Activated T-helper 1 cell treated with anti-CD3 and anti-CD28 coated beads, Interleukin-2, amount 50 U/mL, for 16 hours (primary cell): ENCODE measurements around the gene BAIAP2.

Experiments used
- DNase-seq, 2 donors: peaks; one replicate each; pipeline ENCODE4 v3.0.0-alpha.2; 2020; ENCODE audit warnings: low read depth in 1 of 2, low spot score in 1 of 2

BAIAP2 gene, protein sequence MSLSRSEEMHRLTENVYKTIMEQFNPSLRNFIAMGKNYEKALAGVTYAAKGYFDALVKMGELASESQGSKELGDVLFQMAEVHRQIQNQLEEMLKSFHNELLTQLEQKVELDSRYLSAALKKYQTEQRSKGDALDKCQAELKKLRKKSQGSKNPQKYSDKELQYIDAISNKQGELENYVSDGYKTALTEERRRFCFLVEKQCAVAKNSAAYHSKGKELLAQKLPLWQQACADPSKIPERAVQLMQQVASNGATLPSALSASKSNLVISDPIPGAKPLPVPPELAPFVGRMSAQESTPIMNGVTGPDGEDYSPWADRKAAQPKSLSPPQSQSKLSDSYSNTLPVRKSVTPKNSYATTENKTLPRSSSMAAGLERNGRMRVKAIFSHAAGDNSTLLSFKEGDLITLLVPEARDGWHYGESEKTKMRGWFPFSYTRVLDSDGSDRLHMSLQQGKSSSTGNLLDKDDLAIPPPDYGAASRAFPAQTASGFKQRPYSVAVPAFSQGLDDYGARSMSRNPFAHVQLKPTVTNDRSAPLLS

DNA sequence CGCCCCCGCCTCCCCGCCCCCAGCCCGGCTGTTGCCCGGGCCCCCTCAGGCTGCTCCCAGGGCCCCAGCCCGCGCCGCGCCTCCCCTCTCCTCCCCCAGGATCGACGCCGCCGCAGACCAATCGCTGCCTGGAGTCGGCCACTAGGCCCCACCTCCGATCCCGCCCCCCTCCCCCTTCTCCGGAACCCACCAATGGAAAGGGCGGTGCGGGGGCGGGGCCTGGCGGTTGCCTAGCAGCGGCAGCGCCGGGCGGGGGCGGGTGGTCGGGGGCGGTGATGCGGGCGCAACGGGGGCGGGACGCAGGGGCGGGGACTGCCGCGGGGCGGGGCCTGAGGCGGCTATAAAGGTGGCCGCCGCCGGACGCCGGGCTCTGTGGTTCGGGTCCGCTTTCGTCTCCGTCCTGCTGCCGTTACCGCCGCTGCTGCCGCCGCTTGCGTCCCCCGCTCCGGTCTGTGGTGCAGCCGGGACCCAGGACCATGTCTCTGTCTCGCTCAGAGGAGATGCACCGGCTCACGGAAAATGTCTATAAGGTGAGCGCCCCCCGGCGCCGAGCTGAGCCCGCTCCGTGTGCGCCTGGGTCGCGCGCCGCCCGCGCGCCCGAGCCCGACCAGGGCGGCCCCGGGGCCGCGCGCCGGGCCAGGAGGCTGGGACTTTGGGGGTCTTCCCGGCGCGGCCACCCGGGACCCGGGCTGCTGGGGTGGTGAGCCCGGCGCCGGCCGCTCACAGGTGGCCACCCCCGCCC lies at the start of gene BAIAP2:
Gene BAIAP2 (plus strand): TSS at position 373 of the 742 bp plus-strand sequence. CDS start 104 bp downstream, at position 477.
- DNase-seq, result peak; percentile 98

DNA sequence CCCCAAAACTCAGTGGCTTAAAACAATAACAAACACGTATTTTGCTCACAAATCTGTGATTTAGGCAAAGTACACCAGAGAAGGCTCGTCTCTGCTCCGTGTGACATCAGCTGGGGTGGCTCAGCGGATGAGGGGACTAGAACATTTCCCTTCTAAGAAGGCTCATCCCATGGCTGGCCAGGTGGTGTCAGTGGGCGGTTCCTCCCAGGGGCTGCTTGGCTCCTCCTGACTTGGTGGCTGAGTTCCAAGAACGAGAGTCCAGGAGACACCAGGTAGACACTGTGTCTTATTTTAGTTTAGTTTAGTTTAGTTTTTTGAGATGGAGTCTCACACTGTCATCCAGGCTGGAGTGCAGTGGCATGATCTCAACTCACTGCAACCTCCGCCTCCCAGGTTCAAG lies 48.9 kb upstream of the BAIAP2 start:
- no peak for DNase-seq

DNA sequence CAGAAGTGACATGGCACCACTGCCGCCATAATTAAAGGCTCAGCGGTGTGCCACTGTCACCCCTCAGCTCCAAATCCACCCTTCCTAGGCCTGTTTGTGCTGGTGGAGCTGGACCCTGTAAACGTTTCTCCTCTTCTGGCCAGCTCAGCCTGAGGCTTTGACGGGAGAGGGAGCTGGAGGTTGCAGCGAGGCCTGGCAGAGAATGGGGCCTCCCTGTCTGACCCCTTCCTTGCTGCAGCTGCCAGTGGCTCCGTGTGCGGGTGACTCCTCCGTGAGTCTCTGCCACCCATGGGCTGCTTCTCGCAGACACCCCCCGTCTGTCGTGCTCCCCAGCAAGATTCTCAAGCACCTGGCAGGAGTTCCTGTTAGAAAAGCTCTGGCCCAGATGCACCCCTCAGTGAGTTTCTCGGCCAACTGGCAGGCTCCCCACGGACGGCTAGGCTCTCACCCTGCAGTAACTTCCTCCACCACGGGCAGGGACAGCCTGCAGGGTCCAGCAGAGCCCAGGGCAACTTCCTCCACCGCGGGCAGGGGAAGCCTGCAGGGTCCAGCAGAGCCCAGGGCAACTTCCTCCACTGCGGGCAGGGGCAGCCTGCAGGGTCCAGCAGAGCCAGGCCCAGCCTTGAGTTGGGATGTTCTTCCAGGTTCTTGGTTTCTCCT lies 48.0 kb upstream of the BAIAP2 start:
- no peak for DNase-seq

DNA sequence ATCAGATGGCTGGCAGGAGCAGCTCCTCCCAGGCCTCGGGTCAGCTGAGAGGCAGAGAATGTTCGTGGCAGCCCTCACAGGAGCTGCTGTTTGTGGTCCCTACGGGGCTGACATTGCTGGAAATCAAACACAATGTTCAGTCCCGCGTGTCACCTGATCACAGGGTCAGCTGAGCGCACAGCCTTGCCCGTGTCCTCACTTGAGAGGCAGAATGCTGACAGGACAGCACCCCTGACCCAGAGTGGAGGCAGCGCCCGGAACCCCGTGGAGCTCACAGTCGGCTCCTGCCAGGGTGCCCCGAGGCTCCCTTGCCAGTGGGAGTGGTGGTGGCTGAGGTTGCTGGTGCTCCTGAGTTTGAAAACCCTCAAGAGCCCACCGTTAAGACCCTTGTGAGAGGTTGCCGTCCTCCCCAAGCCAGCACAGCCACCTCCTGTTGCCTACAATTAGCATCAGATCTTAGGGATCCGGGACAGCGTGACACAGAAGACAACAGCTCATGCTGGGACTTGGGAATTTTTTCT lies 47.0 kb upstream of the BAIAP2 start:
- no peak for DNase-seq

DNA sequence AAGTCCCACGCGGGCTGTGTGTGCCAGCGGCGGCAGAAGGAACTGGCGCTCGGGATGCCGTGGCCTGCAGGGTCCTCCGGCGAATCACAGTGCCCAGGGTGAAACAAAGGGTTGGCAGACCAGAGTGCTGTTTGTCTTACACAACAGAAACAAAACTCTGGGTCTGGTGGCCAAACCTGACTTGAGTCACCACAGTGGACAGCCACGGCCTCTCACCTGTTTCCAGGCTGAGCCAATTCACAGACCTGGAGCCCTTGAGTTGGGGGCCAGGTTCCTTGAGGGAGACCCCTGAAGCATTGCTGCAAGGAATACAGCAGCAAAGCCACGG lies 45.4 kb upstream of the BAIAP2 start:
- no peak for DNase-seq

DNA sequence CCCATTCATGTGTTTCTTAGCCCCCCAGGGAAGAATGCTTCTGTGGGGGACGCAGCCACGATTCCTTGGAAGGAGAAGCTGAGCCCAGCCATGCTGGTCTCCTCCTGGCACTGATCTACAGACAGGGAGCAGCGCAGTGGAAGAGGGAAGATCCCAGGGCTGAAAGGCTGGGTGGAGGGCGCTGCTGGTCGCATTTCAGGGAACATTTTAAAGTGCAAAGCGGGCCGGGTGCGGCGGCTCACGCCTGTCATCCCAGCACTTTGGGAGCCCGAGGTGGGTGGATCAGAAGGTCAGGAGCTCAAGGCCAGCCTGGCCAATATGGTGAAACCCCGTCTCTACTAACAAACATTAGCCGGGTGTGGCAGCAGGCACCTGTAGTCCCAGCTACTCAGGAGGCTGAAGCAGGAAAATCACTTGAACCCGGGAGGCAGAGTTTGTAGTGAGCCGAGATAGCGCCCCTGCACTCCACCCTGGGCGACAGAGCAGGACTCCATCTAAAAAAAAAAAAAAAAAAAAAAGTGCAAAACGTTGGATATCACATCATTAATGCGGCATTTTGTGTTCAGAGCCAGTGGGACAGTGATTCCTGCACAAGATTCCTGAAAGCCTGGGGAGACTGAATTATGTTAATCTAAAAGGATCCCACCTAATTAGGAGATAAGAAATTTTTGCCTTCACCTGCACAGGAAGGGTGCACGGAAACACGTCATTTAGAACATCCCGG lies 43.9 kb upstream of the BAIAP2 start:
- DNase-seq, result no peak

DNA sequence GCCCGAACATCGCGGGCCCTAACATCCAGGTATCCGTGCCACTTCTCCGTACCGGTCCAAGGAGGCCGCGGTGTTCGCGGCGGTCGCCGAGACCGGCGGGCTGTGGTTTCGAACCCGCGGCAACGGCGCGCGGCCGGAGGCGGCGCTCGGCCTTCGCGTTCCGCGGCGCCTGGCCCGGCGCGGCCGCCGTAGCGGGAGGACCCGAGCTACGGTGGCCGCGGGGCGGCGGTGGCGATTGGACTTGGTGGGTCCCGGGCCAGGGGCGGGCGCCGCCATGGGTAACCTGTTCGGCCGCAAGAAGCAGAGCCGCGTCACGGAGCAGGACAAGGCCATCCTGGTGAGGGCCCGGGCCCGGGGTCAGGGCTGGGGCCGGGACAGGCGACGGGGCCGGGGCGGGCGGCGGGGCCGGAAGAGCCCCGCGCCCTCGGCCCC lies 43.3 kb upstream of the BAIAP2 start, which contains the start of gene CHMP6:
Gene CHMP6 (plus strand): TSS at position 197 of the 432 bp plus-strand sequence. CDS start 78 bp downstream, at position 275.
- peak; percentile 42 to 58 for DNase-seq

DNA sequence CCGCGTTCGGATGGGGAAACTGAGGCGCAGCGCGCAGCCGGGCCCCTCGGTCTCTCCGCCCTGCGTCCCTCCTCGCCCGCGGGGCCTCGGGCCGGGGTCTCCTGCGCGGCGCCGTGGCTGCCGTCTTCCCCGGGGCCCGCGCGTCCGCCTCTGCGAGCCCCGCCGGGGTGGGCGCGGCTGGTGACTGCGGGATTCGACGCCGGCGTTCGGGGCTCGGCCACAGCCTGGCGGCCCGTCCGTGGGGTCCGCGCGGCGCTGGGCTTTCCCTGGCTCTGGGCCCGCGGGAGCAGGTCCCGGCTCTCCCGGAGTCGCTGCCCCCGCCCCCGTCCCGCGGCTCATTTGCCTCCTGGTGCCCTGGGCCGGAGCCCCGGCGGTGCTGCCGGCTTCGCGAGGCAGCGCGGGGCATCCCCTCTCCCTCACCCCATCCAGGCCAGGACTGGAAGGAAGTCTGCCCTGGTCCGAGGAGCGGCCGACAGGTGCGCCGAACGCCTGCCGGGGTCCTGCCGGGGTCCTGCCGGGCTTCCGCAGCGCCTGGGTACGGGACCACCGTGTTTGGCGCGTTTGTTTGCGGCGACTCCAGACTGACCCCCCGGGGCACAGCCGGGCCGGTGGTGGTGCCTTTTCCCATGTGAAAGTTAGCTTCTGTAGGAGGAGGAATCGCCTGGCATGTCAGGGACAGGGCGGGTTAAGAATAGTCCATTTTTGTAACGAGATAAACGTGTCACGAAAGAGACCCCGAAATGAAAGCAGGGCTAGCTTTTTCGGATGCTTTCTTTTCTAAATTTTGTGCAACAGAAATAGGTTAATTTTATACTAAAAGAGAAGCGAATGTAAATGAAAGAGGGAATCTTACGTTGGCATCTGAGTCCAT lies 42.6 kb upstream of the BAIAP2 start:
- DNase-seq, result no peak

DNA sequence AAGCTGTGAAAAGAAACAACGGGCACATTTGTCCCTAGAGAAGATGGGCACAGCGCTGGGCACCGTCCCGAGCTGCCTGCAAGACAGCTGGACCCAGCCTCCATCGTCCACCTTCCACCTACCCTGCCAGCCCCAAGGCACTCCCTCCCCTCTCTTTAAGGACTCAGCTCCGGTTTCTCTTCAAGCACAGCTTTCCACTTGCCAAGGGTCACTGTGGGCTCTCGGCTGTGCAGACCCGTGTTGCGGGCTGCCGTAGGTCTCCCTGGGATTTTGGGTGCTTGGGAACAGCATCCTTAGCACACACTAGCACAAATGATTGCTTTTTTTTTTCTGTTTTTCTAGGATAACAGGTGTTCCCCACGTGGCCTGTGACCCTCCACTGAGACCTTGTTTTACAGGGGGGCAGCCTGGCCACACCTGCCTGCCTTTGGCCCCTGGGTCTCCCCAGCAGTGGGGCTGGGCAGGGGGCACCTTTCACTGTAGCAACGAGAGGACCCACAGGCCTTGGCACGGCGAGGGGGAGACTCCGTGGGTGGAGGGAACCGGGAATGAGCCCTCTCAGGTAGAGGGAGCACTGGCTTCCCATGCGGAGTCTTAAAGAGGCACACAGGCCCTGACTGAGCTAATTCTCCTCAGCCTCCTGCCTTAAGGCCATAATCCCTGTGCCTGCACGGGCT lies 41.9 kb upstream of the BAIAP2 start:
- no peak for DNase-seq

DNA sequence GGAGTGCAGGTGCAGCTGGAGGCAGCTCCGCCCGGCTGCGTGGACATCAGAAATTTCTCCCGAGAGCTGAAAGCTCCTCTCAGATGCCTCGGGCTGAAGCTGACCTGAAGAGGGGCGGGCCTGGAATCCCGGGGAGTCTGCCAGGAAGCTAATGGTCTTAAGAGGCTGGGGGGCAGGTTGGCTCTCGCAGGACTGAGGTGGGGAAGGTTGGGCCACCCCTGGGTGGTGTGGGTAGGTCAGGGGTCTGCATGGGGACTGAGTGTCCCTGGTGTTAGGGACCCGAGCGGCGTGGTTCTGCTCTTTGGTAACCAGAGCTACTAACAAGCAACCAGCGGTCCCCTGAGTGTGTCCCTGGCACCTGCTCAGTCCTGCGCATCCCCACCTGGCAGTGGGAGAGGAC lies 39.8 kb upstream of the BAIAP2 start:
- DNase-seq, result no peak

DNA sequence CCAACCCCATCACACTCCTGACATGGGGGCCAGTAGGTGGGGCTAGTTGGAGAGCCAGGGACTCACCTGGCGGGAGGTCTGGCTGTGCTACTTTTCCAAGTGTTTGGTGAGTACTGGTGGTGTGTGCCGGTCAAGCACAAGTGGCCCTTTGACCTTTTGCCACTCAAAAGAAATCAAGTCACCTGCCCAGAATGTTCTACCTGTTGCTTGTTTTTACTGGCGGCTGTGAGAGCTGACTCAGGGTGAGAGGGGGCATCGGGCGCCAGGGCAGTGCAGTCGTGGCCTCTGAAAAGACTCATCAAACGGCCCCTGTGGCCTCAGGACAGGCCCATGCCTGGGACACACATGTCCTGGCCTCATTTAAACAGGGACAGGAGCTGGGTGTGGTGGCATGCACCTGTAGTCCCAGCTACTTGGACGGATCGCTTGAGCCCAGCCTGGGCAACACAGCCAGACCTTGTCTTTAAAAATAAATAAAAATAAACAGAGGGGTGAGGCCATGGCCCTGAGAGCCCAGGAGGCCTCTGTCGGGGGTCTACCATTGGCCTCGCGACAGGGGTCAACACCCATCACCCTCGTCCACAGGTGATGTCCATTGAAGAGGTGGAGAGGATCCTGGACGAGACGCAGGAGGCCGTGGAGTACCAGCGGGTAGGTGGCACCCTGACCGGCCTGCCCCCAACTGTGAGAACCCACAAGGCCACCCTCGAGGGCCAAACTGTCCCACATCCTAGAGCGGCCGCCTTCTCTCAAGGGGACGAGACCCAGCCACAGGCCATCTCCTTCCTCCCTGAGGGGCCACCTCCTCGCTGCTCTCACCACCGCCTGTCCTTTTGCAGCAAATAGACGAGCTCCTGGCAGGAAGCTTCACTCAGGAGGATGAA lies 38.3 kb upstream of the BAIAP2 start:
- no peak for DNase-seq

DNA sequence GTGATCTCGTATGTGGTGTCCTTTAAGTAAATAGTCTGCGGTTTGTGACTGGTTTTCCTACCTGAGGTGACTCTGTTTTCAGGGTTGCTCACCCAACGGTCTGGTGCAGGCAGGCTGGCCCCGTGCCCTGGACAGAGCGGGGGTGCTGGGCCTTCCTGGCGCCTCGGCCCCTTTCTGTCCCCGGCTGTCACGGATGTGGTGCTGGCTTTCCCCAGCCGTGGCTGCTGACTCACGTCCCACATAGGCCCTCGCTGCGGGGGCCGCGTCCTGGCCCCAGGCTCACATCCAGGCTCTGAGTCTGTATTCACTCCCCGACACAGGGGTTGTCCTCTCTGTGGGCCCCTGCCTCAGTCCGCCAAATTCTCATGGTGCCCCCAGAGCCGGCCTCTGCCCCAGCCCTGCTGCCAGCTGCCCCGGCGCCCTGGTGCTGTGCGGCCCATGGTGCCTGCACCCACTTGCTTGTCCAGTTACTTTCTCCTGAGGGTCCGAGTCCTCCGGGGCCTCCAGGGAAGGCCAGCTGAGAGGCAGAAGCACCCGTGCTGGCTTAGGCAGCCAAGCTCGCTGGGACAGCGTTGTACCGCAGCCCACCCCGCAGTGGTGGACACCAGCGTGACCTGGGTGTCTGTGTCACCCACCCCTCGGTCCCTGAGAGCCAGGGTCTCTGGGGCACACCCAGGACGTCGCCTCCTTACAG lies 37.4 kb upstream of the BAIAP2 start:
- no peak for DNase-seq

DNA sequence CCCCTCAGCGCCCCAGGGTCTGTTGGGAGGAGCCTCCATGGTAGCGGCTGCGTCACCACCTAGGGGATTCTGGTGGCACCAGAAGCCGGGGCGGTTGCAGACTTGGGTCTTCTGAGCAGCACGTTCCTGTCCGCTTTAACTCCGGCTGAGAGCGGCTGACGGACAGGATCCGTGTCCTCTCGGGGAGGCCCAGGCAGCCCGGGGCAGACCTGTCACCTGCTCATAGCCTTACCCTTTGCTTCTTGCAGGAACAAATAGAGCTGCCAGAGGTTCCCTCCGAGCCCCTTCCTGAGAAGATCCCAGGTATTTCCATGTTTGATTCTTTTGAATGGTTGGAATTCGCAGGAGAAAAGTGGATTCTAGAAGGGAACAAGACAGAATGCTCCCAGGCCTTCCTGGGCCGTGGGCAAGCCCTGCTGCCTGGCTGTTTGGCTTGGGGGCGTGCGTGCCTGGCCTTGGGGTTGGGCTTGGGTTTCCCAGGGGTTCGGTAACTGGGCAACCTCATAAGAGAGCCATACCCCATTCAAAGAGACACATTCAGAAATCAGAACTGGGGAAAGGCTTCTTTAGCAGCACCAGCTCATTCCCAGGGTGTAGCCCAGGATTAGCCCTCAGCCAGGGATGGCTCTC lies 36.7 kb upstream of the BAIAP2 start:
- DNase-seq, result no peak

DNA sequence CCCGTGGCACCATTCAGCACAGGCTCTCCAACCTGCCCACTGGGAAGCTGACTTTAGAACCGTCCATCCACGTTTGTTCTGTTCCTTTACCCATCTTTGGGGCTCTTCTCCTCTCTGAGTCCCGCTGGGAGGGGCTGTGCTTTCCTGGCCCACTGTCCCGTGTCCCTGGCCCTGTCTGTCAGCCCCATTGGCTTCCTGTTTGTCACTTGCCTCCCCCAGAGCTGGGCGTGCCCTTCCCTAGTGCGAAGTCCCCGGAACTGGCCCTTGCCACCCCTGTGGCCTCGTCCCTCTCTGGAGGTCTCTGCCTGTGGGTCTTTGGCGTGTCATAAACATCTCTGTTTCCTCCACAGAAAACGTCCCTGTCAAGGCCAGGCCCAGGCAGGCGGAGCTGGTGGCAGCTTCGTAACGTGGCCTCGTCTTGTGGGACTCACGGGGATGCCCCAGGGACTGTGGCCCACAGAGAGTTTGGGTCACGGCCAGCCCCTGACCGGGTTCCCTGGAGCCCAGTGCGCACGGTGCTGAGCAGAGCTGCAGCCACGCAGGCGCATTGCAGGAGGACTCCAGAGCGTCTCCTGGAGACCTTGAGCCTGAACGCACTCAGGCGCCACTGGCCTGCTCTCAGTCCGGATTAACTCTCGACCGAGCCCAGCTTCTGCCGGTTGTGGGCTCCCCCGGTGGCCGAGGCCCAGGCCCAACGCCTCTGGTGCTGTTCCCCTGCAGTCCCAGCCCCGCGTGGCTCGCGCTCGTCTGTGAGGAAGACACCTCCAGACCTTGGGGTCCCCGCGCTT lies 36.0 kb upstream of the BAIAP2 start:
- no peak for DNase-seq

DNA sequence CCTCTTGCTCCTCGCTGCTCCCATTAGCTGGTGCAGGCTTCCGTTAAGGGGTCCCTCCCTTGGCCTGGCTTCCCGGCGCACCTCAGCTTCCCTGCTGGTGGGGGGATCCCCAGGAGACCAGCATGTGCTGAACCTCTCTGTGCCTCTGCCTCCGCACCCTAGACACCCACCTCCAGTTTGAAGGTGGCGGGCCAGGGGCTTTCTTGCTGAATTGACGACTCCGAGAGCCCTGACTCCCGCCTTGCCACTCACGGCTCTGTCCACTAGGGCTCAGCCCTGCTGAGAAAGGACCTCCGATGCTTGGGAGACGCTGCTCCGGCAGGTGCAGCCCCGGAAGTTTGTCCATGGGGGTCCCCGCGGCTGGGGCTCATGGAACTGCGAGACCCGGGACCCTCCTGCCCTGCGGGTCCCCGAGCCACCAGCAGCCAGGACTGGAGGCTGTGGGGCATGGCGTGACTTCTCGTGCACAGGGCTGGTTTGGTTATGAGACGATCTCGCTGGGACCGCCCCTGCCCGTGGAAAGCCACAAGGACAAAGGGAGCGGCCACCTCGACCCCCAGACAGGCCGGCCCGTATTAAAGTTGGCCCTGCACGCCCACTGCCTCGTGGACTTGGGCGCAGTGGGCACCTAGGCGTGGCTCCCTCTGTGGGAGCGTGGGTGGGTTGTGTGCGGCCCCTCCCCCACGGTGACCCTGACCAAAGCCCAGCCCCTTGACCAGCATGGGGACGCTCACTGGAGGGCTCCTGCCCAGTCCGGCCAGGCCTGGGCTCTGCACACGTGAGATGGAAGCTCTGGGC lies 35.2 kb upstream of the BAIAP2 start:
- no peak for DNase-seq

DNA sequence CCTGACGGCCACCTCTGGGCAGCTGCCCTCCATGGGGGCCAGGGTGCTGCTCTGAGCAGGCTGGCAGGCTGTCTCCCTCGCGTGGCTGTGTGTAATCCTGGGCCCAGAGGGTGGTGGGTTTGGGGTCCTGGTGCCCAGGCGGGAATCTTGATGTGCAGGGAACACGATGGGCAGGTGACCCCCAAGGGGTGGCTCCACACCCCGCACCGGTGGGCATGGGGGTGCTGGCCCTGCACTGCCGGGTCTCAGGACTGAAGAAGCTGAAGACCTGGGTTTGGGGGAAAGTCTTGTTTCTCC lies 34.7 kb upstream of the BAIAP2 start:
- DNase-seq, result no peak
